GM18868 (cell line): ENCODE data around the gene ATP6AP1.
A peak's percentile ranks its signal among the peaks of the same experiment; 100 is the strongest.

Experiments used
- ATAC-seq: cut with Tn5 transposase; IDR thresholded peaks from one replicate; pipeline ENCODE4 v1.9.1; 2021; ENCODE audit warnings: mild to moderate bottlenecking, moderate library complexity; ENCODE audit not compliant: unreplicated experiment

Gene ATP6AP1

GRCh38 chrX:154468217-154468616 lies 39.7 kb downstream of the ATP6AP1 start:
- no peak for ATAC-seq

- no peak for ATAC-seq
Measured at GRCh38 chrX:154469114-154469513, 40.6 kb downstream of the ATP6AP1 start.

- ATAC-seq, result no peak
Measured at GRCh38 chrX:154469880-154470279, 41.4 kb downstream of the ATP6AP1 start.

- ATAC-seq, result no peak
Measured at GRCh38 chrX:154470434-154470833, 42.0 kb downstream of the ATP6AP1 start.

GRCh38 chrX:154470914-154471568 lies 42.6 kb downstream of the ATP6AP1 start:
- no peak for ATAC-seq

GRCh38 chrX:154471839-154472684 lies 43.6 kb downstream of the ATP6AP1 start:
- no peak for ATAC-seq

- no peak for ATAC-seq
Measured at GRCh38 chrX:154472685-154473632, 44.5 kb downstream of the ATP6AP1 start.

GRCh38 chrX:154473683-154474082 lies 45.2 kb downstream of the ATP6AP1 start:
- ATAC-seq, result no peak

GRCh38 chrX:154476821-154477220 lies 48.3 kb downstream of the ATP6AP1 start:
- no peak for ATAC-seq

GRCh38 chrX:154477891-154478477 lies 49.5 kb downstream of the ATP6AP1 start:
- no peak for ATAC-seq

- ATAC-seq, result peak; percentile 89
Measured at GRCh38 chrX:154478728-154479622, 50.5 kb downstream of the ATP6AP1 start, which contains the start of gene LAGE3. TSS of gene LAGE3 (minus strand) at chrX:154479281. CDS start at chrX:154478915, 366 bp downstream.

- ATAC-seq, result no peak
Measured at GRCh38 chrX:154481195-154481594, 52.7 kb downstream of the ATP6AP1 start.

GRCh38 chrX:154481911-154482601 lies 53.6 kb downstream of the ATP6AP1 start:
- no peak for ATAC-seq

GRCh38 chrX:154482786-154483185 lies 54.3 kb downstream of the ATP6AP1 start:
- no peak for ATAC-seq

- no peak for ATAC-seq
Measured at GRCh38 chrX:154483325-154483724, 54.8 kb downstream of the ATP6AP1 start.

- ATAC-seq, result no peak
Measured at GRCh38 chrX:154484255-154485149, 56.0 kb downstream of the ATP6AP1 start.

- ATAC-seq, result no peak
Measured at GRCh38 chrX:154485150-154486051, 56.9 kb downstream of the ATP6AP1 start.
